ENCODE data around the gene NAV3. TPM values are rescaled to one million over a fixed set of nuclear protein-coding genes. Genes with fewer than 3 reads are reported as not detected.
A peak's percentile ranks its signal among the peaks of the same experiment; 100 is the strongest.

The NAV3 gene
- total and polyA plus RNA-seq, 2 of the 4 experiments (the other 2 are of a cell fraction) = 25.5 to 106 TPM

DNA sequence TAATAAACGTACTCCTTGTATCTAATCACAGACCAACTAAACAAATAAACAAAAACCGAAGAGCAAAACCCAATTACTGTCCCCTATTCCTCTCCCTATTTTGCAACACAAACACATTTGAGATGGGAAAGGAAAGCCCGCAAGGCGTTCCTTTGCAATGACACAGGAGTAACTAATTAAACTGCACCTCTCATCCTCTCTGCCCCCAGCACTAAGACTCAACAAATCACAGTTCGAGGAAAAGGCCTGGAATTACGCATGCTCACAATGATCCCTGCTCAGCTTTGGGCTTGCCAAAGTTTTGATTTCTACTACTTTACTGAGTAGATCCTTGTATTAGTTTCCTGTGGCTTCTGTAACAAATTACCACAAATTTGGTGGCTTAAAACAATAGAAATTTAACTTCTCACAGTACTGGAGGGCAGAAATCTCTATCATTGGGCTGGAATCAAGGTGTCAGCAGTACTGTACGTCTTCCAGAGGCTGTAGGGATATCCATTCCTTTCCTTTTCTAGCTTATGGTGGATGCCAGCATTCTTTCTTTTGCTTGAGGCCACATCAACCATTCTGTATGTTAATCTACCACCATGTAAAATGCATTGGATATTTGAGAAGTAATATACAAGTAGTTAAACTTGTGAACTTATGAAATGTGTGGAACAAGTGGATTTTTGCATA lies 123.0 kb downstream of the NAV3 start:
- H2BK15ac ChIP-seq (ENCODE audit: low read depth, low read length) = peak overlapping the region; percentile 15; the same call in 1 of the 3 replicates
- no peak overlapping the region for H3K4me3 ChIP-seq (ENCODE audit: insufficient read depth, low read depth, low read length)
- H3K4ac ChIP-seq (ENCODE audit: low read depth, low read length) = peak overlapping the region; percentile 61; the same call in 1 of the 2 replicates
- ChIA-PET POLR2A (ENCODE audit: unreplicated experiment) (no interaction called here), CTCF (interaction anchor here (0.6 to 1.4 kb wide), 3 partner anchors 28 to 1425 kb away, joined by 3 to 4 read pairs (median 3); no protein-coding TSS in a partner anchor)
- in situ Hi-C loops (cut with MboI; ENCODE audit: low sequenced_read_pairs) (no loop called here), dilution Hi-C loops (cut with HindIII; ENCODE audit: low sequenced_read_pairs, unreplicated experiment) (no loop called here), intact Hi-C loops (cut with micrococcal nuclease) (no loop called here)
- H3K9ac ChIP-seq (ENCODE audit: low read depth, low read length) = no peak overlapping the region
- BruUV-seq (replicated peaks) = no TSS peak
- DNase-seq (no peak), ATAC-seq (ENCODE audit: low read depth) (peak; percentile 21; the same call in 1 of the 2 replicates)
- peak overlapping the region; percentile 70 for H2BK120ac ChIP-seq (ENCODE audit: low read depth, low read length)
- no peaks in the 10 kb centered on the region; the same call in 1 of the 2 replicates for H3K36me3 ChIP-seq (ENCODE audit: control insufficient read depth, insufficient read depth, low read length)
- no peaks in the 10 kb centered on the region for H3K27me3 ChIP-seq (ENCODE audit: control insufficient read depth, insufficient read depth, low read length)
- H4K5ac ChIP-seq (ENCODE audit: low read depth, low read length) = peak overlapping the region; percentile 94; the same call in 1 of the 2 replicates
- H3K9me1 ChIP-seq (ENCODE audit: insufficient read depth, low read length) = peaks cover 10% of the 10 kb centered on the region
- H3K9me3 ChIP-seq (ENCODE audit: control insufficient read depth, insufficient read depth, low read length) = no peaks in the 10 kb centered on the region
- H3K79me1 ChIP-seq (ENCODE audit: low read depth in 1 of 2, low read length in 2 of 2) = peaks cover 22 to 50% of the 10 kb centered on the region in 2 experiments
- no peak overlapping the region for H2AFZ ChIP-seq (replicated peaks; ENCODE audit: low read length, poor library complexity)
- WGBS, 2 experiments (ENCODE audit: extremely low coverage in 2 of 2, insufficient read length in 1 of 2) = no CpG with 5 or more reads among the region's 7 CpGs
- H3K4me1 ChIP-seq (ENCODE audit: control insufficient read depth, insufficient read depth, low read length) = peaks cover 16% of the 10 kb centered on the region
- peak overlapping the region; percentile 81; the same call in 1 of the 2 replicates for H3K18ac ChIP-seq (ENCODE audit: low read depth, low read length)
- peak overlapping the region; percentile 74 for H2BK5ac ChIP-seq (ENCODE audit: low read depth, low read length, poor library complexity, severe bottlenecking)
- peak overlapping the region; percentile 77 for H3K14ac ChIP-seq (replicated peaks; ENCODE audit: low read depth, low read length)
- peak overlapping the region in 1 of 2 experiments; percentile 41; a peak in 2 of 4 replicates for H4K8ac ChIP-seq (ENCODE audit: low read depth in 2 of 2, low read length in 2 of 2)
- no peak overlapping the region for H3K56ac ChIP-seq (ENCODE audit: extremely low read depth, insufficient read depth, low read length)
- peak overlapping the region; percentile 34; the same call in 1 of the 2 replicates for H3K4me2 ChIP-seq (ENCODE audit: low read depth, low read length)
- H3K23ac ChIP-seq (ENCODE audit: low read depth, low read length) = peak overlapping the region; percentile 11; the same call in 1 of the 2 replicates
- peak overlapping the region; percentile 84; the same call in 1 of the 2 replicates for H3K27ac ChIP-seq (ENCODE audit: insufficient read depth, low read length)
- H4K91ac ChIP-seq (ENCODE audit: insufficient read depth, low read depth, low read length) = peak overlapping the region; percentile 20; the same call in 1 of the 2 replicates
- peak overlapping the region; percentile 58; the same call in 1 of the 2 replicates for H2BK20ac ChIP-seq (ENCODE audit: low read depth, low read length)
- peak overlapping the region; percentile 42; the same call in 1 of the 2 replicates for H2AK5ac ChIP-seq (ENCODE audit: low read depth, low read length)
- H2AK9ac ChIP-seq (replicated peaks; ENCODE audit: low read depth, low read length, poor library complexity) = no peak overlapping the region
- H4K20me1 ChIP-seq (ENCODE audit: insufficient read depth, low read length) = peaks cover 11% of the 10 kb centered on the region; the same call in 1 of the 2 replicates
- TF ChIP-seq FOS (IDR thresholded peaks at IDR 0.05; ENCODE audit: low read depth, low read length) (no peak), RFX5 (IDR thresholded peaks at IDR 0.05; ENCODE audit: low read depth, low read length) (no peak), CEBPB (IDR thresholded peaks at IDR 0.05; ENCODE audit: low read depth, low read length) (no peak), RAD21 (IDR thresholded peaks at IDR 0.05; ENCODE audit: low read length) (no peak), MAZ (IDR thresholded peaks at IDR 0.05; ENCODE audit: borderline replicate concordance, low read depth, low read length) (no peak), SMC3 (IDR thresholded peaks at IDR 0.05; ENCODE audit: low read depth, low read length) (no peak), BHLHE40 (IDR thresholded peaks at IDR 0.05; ENCODE audit: low read depth, low read length) (no peak), MAFK (IDR thresholded peaks at IDR 0.05; ENCODE audit: low read depth, low read length) (no peak), RCOR1 (IDR thresholded peaks at IDR 0.05; ENCODE audit: insufficient replicate concordance, low read length) (no peak), CHD1 (IDR thresholded peaks at IDR 0.05; ENCODE audit: low read depth, low read length) (no peak), NFE2L2 (IDR thresholded peaks at IDR 0.05; ENCODE audit: low read depth, low read length) (no peak)
- TF ChIP-seq, protein P1, sequence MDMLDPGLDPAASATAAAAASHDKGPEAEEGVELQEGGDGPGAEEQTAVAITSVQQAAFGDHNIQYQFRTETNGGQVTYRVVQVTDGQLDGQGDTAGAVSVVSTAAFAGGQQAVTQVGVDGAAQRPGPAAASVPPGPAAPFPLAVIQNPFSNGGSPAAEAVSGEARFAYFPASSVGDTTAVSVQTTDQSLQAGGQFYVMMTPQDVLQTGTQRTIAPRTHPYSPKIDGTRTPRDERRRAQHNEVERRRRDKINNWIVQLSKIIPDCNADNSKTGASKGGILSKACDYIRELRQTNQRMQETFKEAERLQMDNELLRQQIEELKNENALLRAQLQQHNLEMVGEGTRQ (IDR thresholded peaks at IDR 0.05; ENCODE audit: low read depth, low read length) = no peak
- TF ChIP-seq, protein P2, sequence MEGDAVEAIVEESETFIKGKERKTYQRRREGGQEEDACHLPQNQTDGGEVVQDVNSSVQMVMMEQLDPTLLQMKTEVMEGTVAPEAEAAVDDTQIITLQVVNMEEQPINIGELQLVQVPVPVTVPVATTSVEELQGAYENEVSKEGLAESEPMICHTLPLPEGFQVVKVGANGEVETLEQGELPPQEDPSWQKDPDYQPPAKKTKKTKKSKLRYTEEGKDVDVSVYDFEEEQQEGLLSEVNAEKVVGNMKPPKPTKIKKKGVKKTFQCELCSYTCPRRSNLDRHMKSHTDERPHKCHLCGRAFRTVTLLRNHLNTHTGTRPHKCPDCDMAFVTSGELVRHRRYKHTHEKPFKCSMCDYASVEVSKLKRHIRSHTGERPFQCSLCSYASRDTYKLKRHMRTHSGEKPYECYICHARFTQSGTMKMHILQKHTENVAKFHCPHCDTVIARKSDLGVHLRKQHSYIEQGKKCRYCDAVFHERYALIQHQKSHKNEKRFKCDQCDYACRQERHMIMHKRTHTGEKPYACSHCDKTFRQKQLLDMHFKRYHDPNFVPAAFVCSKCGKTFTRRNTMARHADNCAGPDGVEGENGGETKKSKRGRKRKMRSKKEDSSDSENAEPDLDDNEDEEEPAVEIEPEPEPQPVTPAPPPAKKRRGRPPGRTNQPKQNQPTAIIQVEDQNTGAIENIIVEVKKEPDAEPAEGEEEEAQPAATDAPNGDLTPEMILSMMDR (conservative IDR thresholded peaks at IDR 0.05; ENCODE audit: low read depth, low read length) = no peak
- TF ChIP-seq, protein P3, sequence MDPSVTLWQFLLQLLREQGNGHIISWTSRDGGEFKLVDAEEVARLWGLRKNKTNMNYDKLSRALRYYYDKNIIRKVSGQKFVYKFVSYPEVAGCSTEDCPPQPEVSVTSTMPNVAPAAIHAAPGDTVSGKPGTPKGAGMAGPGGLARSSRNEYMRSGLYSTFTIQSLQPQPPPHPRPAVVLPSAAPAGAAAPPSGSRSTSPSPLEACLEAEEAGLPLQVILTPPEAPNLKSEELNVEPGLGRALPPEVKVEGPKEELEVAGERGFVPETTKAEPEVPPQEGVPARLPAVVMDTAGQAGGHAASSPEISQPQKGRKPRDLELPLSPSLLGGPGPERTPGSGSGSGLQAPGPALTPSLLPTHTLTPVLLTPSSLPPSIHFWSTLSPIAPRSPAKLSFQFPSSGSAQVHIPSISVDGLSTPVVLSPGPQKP (IDR thresholded peaks at IDR 0.05; ENCODE audit: borderline replicate concordance, low read depth, low read length) = no peak

All from IMR-90 (cell line).